Measurements from ENCODE around the gene LRTM1. TPM values are rescaled to one million over a fixed set of nuclear protein-coding genes. Genes with fewer than 3 reads are reported as not detected.

Gene LRTM1
- total RNA-seq, 1 experiment from 2014 or later, result not detected

- Histone ChIP-seq H3K9me3 (ENCODE audit: control insufficient read depth in 1 of 2, insufficient read depth in 1 of 2, low read depth in 1 of 2, low read length in 2 of 2) (peaks cover 0 to 9% of the 10 kb centered on the region in 2 experiments; a peak in 1 of 4 replicates), H3K27me3 (ENCODE audit: insufficient read depth, low read length) (no peaks in the 10 kb centered on the region), H3K79me2 (ENCODE audit: insufficient read depth, low read length) (no peaks in the 10 kb centered on the region), H3K27ac (ENCODE audit: low read depth, low read length) (no peak overlapping the region), H3K4me2 (ENCODE audit: low read length) (no peak overlapping the region), H4K20me1 (ENCODE audit: insufficient read depth) (no peaks in the 10 kb centered on the region), H3K9ac (ENCODE audit: low read length) (no peak overlapping the region), H3K4me3 (replicated peaks in 1 of 2; ENCODE audit: low read depth in 1 of 2, low read length in 2 of 2) (no peak overlapping the region), H3K9me2 (ENCODE audit: insufficient read depth) (no peaks in the 10 kb centered on the region), H2AFZ (ENCODE audit: low read depth, low read length, poor library complexity, severe bottlenecking) (no peak overlapping the region), H3K36me3 (ENCODE audit: control insufficient read depth in 1 of 2, insufficient read depth in 2 of 2, low read length in 2 of 2) (no peaks in the 10 kb centered on the region), H3K4me1 (ENCODE audit: control insufficient read depth in 1 of 2, insufficient read depth in 2 of 2, low read length in 2 of 2) (no peaks in the 10 kb centered on the region)
- ATAC-seq (no peak), DNase-seq (ENCODE audit: low read depth, low spot score) (no peak)
- CTCF ChIA-PET, result no interaction called here
- no TSS peak for BruUV-seq (replicated peaks)
- intact Hi-C loops (cut with micrococcal nuclease), result no loop called here
- no peak for TF ChIP-seq YY1 (IDR thresholded peaks at IDR 0.05; ENCODE audit: extremely low read depth, insufficient replicate concordance, low read depth, low read length)
- no peak for TF ChIP-seq SP1 (IDR thresholded peaks at IDR 0.05; ENCODE audit: low read depth)
- TF ChIP-seq ELF1 (IDR thresholded peaks at IDR 0.05; ENCODE audit: borderline replicate concordance, low read depth), result no peak
- TF ChIP-seq ZBTB33 (IDR thresholded peaks at IDR 0.05; ENCODE audit: extremely low read depth, insufficient replicate concordance, low read length), result no peak
- TF ChIP-seq ATF3 (IDR thresholded peaks at IDR 0.05), result no peak
- POLR2A ChIA-PET, result no interaction called here
- RAD21 ChIA-PET (ENCODE audit: low non-redundant PET in 1 of 2, low total read pairs in 2 of 2, uncharacterized antibody in 2 of 2, unreplicated experiment in 2 of 2), result no interaction called here
These were observed 11.9 kb downstream of the LRTM1 start for GRCh38 chr3:54915976-54916375.

GRCh38 chr3:54915181-54915580 is 12.7 kb downstream of the LRTM1 start:
- no peaks in the 10 kb centered on the region for H3K36me3 ChIP-seq (ENCODE audit: control insufficient read depth in 1 of 2, insufficient read depth in 2 of 2, low read length in 2 of 2)
- H3K27ac ChIP-seq (ENCODE audit: low read depth, low read length), result no peak overlapping the region
- H3K4me2 ChIP-seq (ENCODE audit: low read length), result no peak overlapping the region
- no TSS peak for BruUV-seq (replicated peaks)
- no peaks in the 10 kb centered on the region for H4K20me1 ChIP-seq (ENCODE audit: insufficient read depth)
- ATAC-seq (no peak), DNase-seq (ENCODE audit: low read depth, low spot score) (no peak)
- no peaks in the 10 kb centered on the region for H3K79me2 ChIP-seq (ENCODE audit: insufficient read depth, low read length)
- ChIA-PET CTCF (no interaction called here), POLR2A (no interaction called here), RAD21 (ENCODE audit: low non-redundant PET in 1 of 2, low total read pairs in 2 of 2, uncharacterized antibody in 2 of 2, unreplicated experiment in 2 of 2) (no interaction called here)
- no peaks in the 10 kb centered on the region for H3K27me3 ChIP-seq (ENCODE audit: insufficient read depth, low read length)
- H3K4me1 ChIP-seq (ENCODE audit: control insufficient read depth in 1 of 2, insufficient read depth in 2 of 2, low read length in 2 of 2), result no peaks in the 10 kb centered on the region
- no peak overlapping the region for H2AFZ ChIP-seq (ENCODE audit: low read depth, low read length, poor library complexity, severe bottlenecking)
- H3K9me2 ChIP-seq (ENCODE audit: insufficient read depth), result no peaks in the 10 kb centered on the region
- H3K9me3 ChIP-seq (ENCODE audit: control insufficient read depth in 1 of 2, insufficient read depth in 1 of 2, low read depth in 1 of 2, low read length in 2 of 2), result peaks cover 0 to 5% of the 10 kb centered on the region in 2 experiments; a peak in 1 of 4 replicates
- H3K9ac ChIP-seq (ENCODE audit: low read length), result no peak overlapping the region
- H3K4me3 ChIP-seq (replicated peaks in 1 of 2; ENCODE audit: low read depth in 1 of 2, low read length in 2 of 2), result no peak overlapping the region
- TF ChIP-seq ZBTB33 (IDR thresholded peaks at IDR 0.05; ENCODE audit: extremely low read depth, insufficient replicate concordance, low read length) (no peak), SIN3A (IDR thresholded peaks at IDR 0.05; ENCODE audit: low read depth) (no peak), MAX (IDR thresholded peaks at IDR 0.05) (no peak), EZH2phosphoT487 (IDR thresholded peaks at IDR 0.05; ENCODE audit: borderline replicate concordance) (no peak), SRF (IDR thresholded peaks at IDR 0.05; ENCODE audit: low read depth) (no peak), EZH2 (IDR thresholded peaks at IDR 0.05) (no peak)
- intact Hi-C loops (cut with micrococcal nuclease), result no loop called here

All from HCT116 (cell line).